ENCODE results near the gene ZNF239.
"Not testable (repeated sequence)": the region's sequence is repeated elsewhere in the genome, so short reads cannot be mapped to it uniquely, and the experiment has no call there.

The ZNF239 gene

GRCh38 chr10:43599333-43599732, 24.9 kb upstream of the ZNF239 start:
- Histone ChIP-seq H3K27me3 (ENCODE audit: control insufficient read depth, insufficient read depth, low read length) (no peaks in the 10 kb centered on the region), H3K4me3 (ENCODE audit: low read length) (no peak overlapping the region), H3K27ac (ENCODE audit: low read length) (no peak overlapping the region), H3K9me3 (ENCODE audit: control insufficient read depth, insufficient read depth, low read length) (peaks cover 2% of the 10 kb centered on the region), H3K36me3 (ENCODE audit: control insufficient read depth, insufficient read depth, low read length) (no peaks in the 10 kb centered on the region), H3K4me1 (ENCODE audit: control insufficient read depth, insufficient read depth, low read length) (no peaks in the 10 kb centered on the region)
- no peak for DNase-seq (ENCODE audit: low read depth, low spot score)
- WGBS (ENCODE audit: insufficient coverage, insufficient read length) = no CpG with 5 or more reads among the region's 2 CpGs

GRCh38 chr10:43598446-43598845, 24.0 kb upstream of the ZNF239 start:
- DNase-seq (ENCODE audit: low read depth, low spot score) = no peak
- H3K27me3 ChIP-seq (ENCODE audit: control insufficient read depth, insufficient read depth, low read length) = no peaks in the 10 kb centered on the region
- no peaks in the 10 kb centered on the region for H3K36me3 ChIP-seq (ENCODE audit: control insufficient read depth, insufficient read depth, low read length)
- no peaks in the 10 kb centered on the region for H3K4me1 ChIP-seq (ENCODE audit: control insufficient read depth, insufficient read depth, low read length)
- no peak overlapping the region for H3K27ac ChIP-seq (ENCODE audit: low read length)
- no CpG with 5 or more reads among the region's 2 CpGs for WGBS (ENCODE audit: insufficient coverage, insufficient read length)
- H3K4me3 ChIP-seq (ENCODE audit: low read length) = no peak overlapping the region
- peaks cover 2% of the 10 kb centered on the region for H3K9me3 ChIP-seq (ENCODE audit: control insufficient read depth, insufficient read depth, low read length)

DNA sequence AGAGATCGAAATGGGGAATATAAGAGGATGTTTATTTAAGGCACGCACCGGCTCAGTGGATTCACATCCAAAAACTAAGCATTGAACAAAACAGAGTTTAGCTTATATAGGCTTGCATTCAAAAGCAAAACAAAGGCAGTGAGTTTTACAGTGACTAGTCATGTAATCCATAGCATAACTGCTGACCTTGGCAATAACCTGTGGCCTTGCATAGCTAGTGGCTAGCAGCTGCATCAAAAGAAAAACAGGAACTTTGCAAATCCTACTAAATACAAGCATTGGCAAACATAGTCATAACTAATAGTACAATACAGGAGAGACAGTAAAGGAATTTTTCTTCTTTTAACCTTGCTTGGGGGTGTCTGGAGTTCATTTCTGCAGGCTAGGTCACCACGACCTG, 22.1 kb upstream of the ZNF239 start:
- no CpG with 5 or more reads among the region's 4 CpGs for WGBS (ENCODE audit: insufficient coverage, insufficient read length)
- H3K27ac ChIP-seq (ENCODE audit: low read length) = no peak overlapping the region
- no peak overlapping the region for H3K4me3 ChIP-seq (ENCODE audit: low read length)
- H3K36me3 ChIP-seq (ENCODE audit: control insufficient read depth, insufficient read depth, low read length) = no peaks in the 10 kb centered on the region
- H3K9me3 ChIP-seq (ENCODE audit: control insufficient read depth, insufficient read depth, low read length) = 0 out of 2 replicates have a peak, but pooled peaks cover 2% of the 10 kb centered on the region
- H3K4me1 ChIP-seq (ENCODE audit: control insufficient read depth, insufficient read depth, low read length) = no peaks in the 10 kb centered on the region
- no peaks in the 10 kb centered on the region for H3K27me3 ChIP-seq (ENCODE audit: control insufficient read depth, insufficient read depth, low read length)
- DNase-seq (ENCODE audit: low read depth, low spot score) = no peak

DNA sequence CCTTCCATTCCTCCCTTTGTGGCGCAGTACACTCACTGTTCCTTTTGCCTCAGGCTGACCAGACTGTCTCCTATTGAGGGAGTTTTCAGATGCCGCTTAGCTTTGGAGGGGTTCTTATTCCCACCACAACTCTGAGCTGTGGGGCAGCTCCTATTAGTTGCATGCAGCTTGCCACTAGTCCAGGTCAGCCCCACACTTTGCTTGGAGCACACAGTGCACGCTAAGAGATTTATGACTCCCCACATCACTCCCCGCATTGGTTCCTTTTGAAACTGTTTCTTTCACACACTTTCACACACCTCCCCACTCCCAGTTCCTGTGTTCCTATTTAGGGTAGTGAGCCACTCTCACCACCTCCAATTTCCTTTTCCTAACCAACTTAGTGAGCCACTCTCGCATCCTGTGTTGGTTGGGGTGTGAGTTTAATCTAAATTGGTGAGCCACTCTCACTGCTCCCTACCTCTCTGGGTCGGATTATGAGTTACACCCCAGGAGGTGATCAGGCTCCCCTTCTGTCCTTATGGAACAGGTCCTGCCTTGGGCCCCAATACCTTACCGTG, 21.4 kb upstream of the ZNF239 start:
- no peak overlapping the region for H3K4me3 ChIP-seq (ENCODE audit: low read length)
- no CpG with 5 or more reads among the region's 7 CpGs for WGBS (ENCODE audit: insufficient coverage, insufficient read length)

GRCh38 chr10:43594944-43595589, 20.7 kb upstream of the ZNF239 start:
- no peaks in the 10 kb centered on the region for H3K36me3 ChIP-seq (ENCODE audit: control insufficient read depth, insufficient read depth, low read length)
- WGBS (ENCODE audit: insufficient coverage, insufficient read length) = no CpG with 5 or more reads among the region's 8 CpGs
- no peak overlapping the region for H3K4me3 ChIP-seq (ENCODE audit: low read length)
- no peak for DNase-seq (ENCODE audit: low read depth, low spot score)
- H3K9me3 ChIP-seq (ENCODE audit: control insufficient read depth, insufficient read depth, low read length) = 0 out of 2 replicates have a peak, but pooled peaks cover 2% of the 10 kb centered on the region
- H3K4me1 ChIP-seq (ENCODE audit: control insufficient read depth, insufficient read depth, low read length) = no peaks in the 10 kb centered on the region
- no peaks in the 10 kb centered on the region for H3K27me3 ChIP-seq (ENCODE audit: control insufficient read depth, insufficient read depth, low read length)
- no peak overlapping the region for H3K27ac ChIP-seq (ENCODE audit: low read length)

More for the DNA sequence above, 21.4 kb upstream of the ZNF239 start:
- no peaks in the 10 kb centered on the region for H3K36me3 ChIP-seq (ENCODE audit: control insufficient read depth, insufficient read depth, low read length)
- H3K27me3 ChIP-seq (ENCODE audit: control insufficient read depth, insufficient read depth, low read length) = no peaks in the 10 kb centered on the region
- no peak for DNase-seq (ENCODE audit: low read depth, low spot score)
- no peaks in the 10 kb centered on the region for H3K4me1 ChIP-seq (ENCODE audit: control insufficient read depth, insufficient read depth, low read length)
- 0 out of 2 replicates have a peak, but pooled peaks cover 2% of the 10 kb centered on the region for H3K9me3 ChIP-seq (ENCODE audit: control insufficient read depth, insufficient read depth, low read length)
- H3K27ac ChIP-seq (ENCODE audit: low read length) = no peak overlapping the region

- Histone ChIP-seq H3K27me3 (ENCODE audit: control insufficient read depth, insufficient read depth, low read length) (no peaks in the 10 kb centered on the region), H3K4me1 (ENCODE audit: control insufficient read depth, insufficient read depth, low read length) (no peaks in the 10 kb centered on the region), H3K9me3 (ENCODE audit: control insufficient read depth, insufficient read depth, low read length) (0 out of 2 replicates have a peak, but pooled peaks cover 2% of the 10 kb centered on the region), H3K4me3 (ENCODE audit: low read length) (no peak overlapping the region), H3K36me3 (ENCODE audit: control insufficient read depth, insufficient read depth, low read length) (no peaks in the 10 kb centered on the region), H3K27ac (ENCODE audit: low read length) (no peak overlapping the region)
- no peak for DNase-seq (ENCODE audit: low read depth, low spot score)
- no CpG with 5 or more reads among the region's 5 CpGs for WGBS (ENCODE audit: insufficient coverage, insufficient read length)
Observed at GRCh38 chr10:43591303-43591904, 17.0 kb upstream of the ZNF239 start.

DNA sequence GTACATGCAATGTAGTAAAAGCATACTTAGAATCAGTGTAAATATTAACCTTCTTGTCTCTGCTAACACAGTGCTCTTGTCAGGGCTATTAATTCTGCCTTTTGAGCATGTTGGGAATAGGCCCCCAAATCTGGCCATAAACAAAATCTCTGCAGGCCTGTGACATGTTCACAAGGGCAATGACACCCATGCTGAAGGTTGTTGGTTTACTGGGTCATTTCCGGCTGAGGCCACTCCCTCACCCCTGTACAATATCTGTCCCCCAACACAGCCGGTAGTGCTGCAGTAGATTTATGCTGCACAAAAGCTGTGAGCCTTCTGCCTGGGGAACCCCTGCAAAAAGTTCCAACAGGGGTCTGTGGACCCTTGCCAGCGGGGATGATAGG, 12.3 kb upstream of the ZNF239 start:
- no CpG with 5 or more reads among the region's 3 CpGs for WGBS (ENCODE audit: insufficient coverage, insufficient read length)
- H3K4me3 ChIP-seq (ENCODE audit: low read length); H3K4me1 ChIP-seq (ENCODE audit: control insufficient read depth, insufficient read depth, low read length); DNase-seq (ENCODE audit: low read depth, low spot score); H3K27ac ChIP-seq (ENCODE audit: low read length); H3K27me3 ChIP-seq (ENCODE audit: control insufficient read depth, insufficient read depth, low read length); H3K9me3 ChIP-seq (ENCODE audit: control insufficient read depth, insufficient read depth, low read length); H3K36me3 ChIP-seq (ENCODE audit: control insufficient read depth, insufficient read depth, low read length): not testable (repeated sequence)

- Histone ChIP-seq H3K4me1 (ENCODE audit: control insufficient read depth, insufficient read depth, low read length) (no peaks in the 10 kb centered on the region; the same call in 1 of the 2 replicates), H3K27ac (ENCODE audit: low read length) (no peak overlapping the region), H3K9me3 (ENCODE audit: control insufficient read depth, insufficient read depth, low read length) (no peaks in the 10 kb centered on the region), H3K27me3 (ENCODE audit: control insufficient read depth, insufficient read depth, low read length) (no peaks in the 10 kb centered on the region), H3K4me3 (ENCODE audit: low read length) (no peak overlapping the region), H3K36me3 (ENCODE audit: control insufficient read depth, insufficient read depth, low read length) (no peaks in the 10 kb centered on the region)
- no CpG with 5 or more reads among the region's 9 CpGs for WGBS (ENCODE audit: insufficient coverage, insufficient read length)
- DNase-seq (ENCODE audit: low read depth, low spot score) = no peak
Observed at GRCh38 chr10:43585981-43586729, 11.7 kb upstream of the ZNF239 start.

DNA sequence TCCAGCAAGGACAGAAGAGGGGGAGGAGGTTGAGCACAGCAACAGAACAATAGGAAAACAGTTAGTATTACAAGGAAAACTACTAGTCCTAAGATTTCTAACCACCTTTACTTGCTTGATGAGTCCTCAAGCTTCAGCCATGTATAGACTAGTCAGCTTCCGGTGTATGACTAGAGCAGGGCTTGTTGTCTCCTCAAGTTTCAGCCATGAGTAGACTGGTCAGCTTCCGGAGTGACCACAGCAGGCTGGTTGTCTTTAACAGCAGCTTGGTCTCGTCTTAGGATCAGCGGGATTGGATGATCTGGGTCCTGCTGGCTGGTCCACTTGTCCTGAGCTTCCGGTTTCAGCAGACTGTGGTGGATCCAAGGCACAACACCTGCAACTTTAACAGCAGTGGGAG, 10.6 kb upstream of the ZNF239 start:
- Histone ChIP-seq H3K4me1 (ENCODE audit: control insufficient read depth, insufficient read depth, low read length) (no peaks in the 10 kb centered on the region; the same call in 1 of the 2 replicates), H3K36me3 (ENCODE audit: control insufficient read depth, insufficient read depth, low read length) (no peaks in the 10 kb centered on the region), H3K27me3 (ENCODE audit: control insufficient read depth, insufficient read depth, low read length) (no peaks in the 10 kb centered on the region), H3K4me3 (ENCODE audit: low read length) (no peak overlapping the region), H3K27ac (ENCODE audit: low read length) (no peak overlapping the region), H3K9me3 (ENCODE audit: control insufficient read depth, insufficient read depth, low read length) (no peaks in the 10 kb centered on the region)
- DNase-seq (ENCODE audit: low read depth, low spot score) = no peak
- WGBS (ENCODE audit: insufficient coverage, insufficient read length) = no CpG with 5 or more reads among the region's 5 CpGs

DNA sequence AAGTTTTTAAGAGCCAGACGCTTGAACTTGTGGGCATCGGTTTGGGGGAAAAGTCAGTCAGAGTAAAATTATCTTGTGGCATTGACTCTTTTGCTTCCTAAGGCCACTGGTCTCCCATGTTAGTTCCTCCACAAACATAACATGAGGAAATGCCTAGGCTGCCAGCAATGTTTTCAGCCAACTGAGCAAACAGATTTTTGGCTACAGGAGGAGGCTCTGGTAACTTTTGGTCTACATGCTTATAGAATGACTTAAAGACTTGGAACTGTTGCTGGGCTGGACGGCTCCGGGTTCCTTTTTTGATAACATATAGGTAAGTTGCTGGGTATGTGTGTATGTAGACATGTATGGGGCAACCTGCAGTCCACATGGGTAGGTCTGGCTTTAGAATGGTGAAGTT, 9.6 kb upstream of the ZNF239 start:
- H3K36me3 ChIP-seq (ENCODE audit: control insufficient read depth, insufficient read depth, low read length) = no peaks in the 10 kb centered on the region
- H3K27me3 ChIP-seq (ENCODE audit: control insufficient read depth, insufficient read depth, low read length) = no peaks in the 10 kb centered on the region
- no peak for DNase-seq (ENCODE audit: low read depth, low spot score)
- H3K4me1 ChIP-seq (ENCODE audit: control insufficient read depth, insufficient read depth, low read length) = no peaks in the 10 kb centered on the region; the same call in 1 of the 2 replicates
- no peaks in the 10 kb centered on the region for H3K9me3 ChIP-seq (ENCODE audit: control insufficient read depth, insufficient read depth, low read length)
- no CpG with 5 or more reads among the region's 4 CpGs for WGBS (ENCODE audit: insufficient coverage, insufficient read length)
- H3K4me3 ChIP-seq (ENCODE audit: low read length) = no peak overlapping the region
- no peak overlapping the region for H3K27ac ChIP-seq (ENCODE audit: low read length)

Data from iPS DF 6.9 (cell line).